ENCODE results near the gene VCPKMT.

Gene VCPKMT

DNA sequence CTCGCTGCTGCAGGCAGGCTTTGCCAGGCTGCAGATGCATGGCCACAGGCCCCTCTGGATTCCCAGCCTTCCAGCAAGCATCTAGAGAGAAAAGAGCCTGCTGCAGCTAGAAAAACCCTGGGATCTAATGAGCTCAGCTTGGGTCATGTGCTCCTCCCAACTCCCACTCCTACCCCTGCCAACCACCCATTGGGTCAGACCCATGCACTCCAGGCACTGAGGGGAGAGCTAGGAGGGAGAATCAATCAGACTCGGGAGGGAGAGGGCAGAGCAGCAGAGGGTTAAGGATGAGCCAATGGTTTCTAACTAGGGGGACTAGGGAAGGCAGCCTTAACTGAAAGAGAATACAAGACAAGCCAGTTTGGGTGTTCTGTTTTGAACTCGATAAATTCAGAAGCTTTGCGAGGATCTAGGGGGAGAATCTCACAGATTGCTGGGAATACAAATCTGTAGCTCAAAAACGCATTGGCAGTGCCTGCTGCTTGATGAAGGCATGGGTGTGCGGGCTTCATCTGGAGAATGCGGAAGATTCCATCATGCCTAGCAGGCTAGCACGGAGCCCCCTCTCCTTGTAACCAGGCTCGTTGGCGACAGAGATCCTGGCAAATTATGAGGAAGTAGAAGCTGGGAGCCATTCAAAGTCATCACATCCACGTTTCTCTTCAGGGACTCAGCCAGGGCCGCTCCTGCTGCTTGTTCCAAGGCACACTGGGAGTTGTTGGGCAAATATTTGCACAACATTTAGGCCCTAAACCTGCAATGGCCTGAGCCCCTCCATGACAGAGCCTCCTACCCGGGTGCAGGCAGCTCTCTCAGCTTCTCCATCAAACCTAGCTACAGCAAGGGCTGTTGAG, 56.4 kb downstream of the VCPKMT start:
- DNase-seq (ENCODE audit: low read depth, low spot score): no peak
- no peak for TF ChIP-seq FOXP2 (optimal IDR thresholded peaks at IDR 0.05; ENCODE audit: control extremely low read depth, extremely low read length, insufficient read depth)
- TF ChIP-seq EZH2 (IDR thresholded peaks at IDR 0.05): no peak
- TF ChIP-seq POLR2AphosphoS5 (IDR thresholded peaks at IDR 0.05; ENCODE audit: borderline replicate concordance, low read depth, low read length): no peak
- Histone ChIP-seq H3K9me3 (ENCODE audit: low read depth, low read length) (no peaks in the 10 kb centered on the region), H3K27ac (peak overlapping the region; percentile 99), H3K4me3 (no peak overlapping the region), H3K36me3 (ENCODE audit: insufficient read depth, low read length) (no peaks in the 10 kb centered on the region), H3K9ac (ENCODE audit: insufficient read length) (no peak overlapping the region)
